Heart left ventricle (tissue), 16 donors: ENCODE results near the gene S100P. TPM values are rescaled to one million over a fixed set of nuclear protein-coding genes. Genes with fewer than 3 reads are reported as not detected.

Experiments used
- ATAC-seq, 4 donors: fragments of 200-7000 bp; cut with Tn5 transposase; one replicate each; pipeline ENCODE4 v1.9.1; 2020 to 2022; ENCODE audit warnings: moderate library complexity in 4 of 4, mild to moderate bottlenecking in 3 of 4, moderate number of reproducible peaks in 1 of 4
- DNase-seq, 5 donors: peaks; one replicate each; pipeline ENCODE4 v3.0.0-alpha.2; 2020
- H3K27ac ChIP-seq, 12 donors: fragments of 200-600 bp; sonication (generic) in 4 of 12; one replicate each; pipeline versions ENCODE4 v1.5.0 to v1.8.0; 2016 to 2022; ENCODE audit warnings: mild to moderate bottlenecking in 2 of 12
- H3K27me3 ChIP-seq, 9 donors: fragments of 200-600 bp; sonication (generic) in 2 of 9; one replicate each; pipeline versions ENCODE4 v1.5.1 to v1.8.0; 2016 to 2022; ENCODE audit warnings: mild to moderate bottlenecking in 3 of 9
- H3K36me3 ChIP-seq, 9 donors: fragments of 200-600 bp; sonication (generic) in 2 of 9; one replicate each; pipeline versions ENCODE4 v1.5.0 to v1.8.0; 2018 to 2022; ENCODE audit warnings: mild to moderate bottlenecking in 2 of 9
- H3K4me1 ChIP-seq, 12 donors: fragments of 200-600 bp; sonication (generic) in 4 of 12; one replicate each; pipeline versions ENCODE4 v1.5.0 to v1.8.0; 2016 to 2022; ENCODE audit warnings: mild to moderate bottlenecking in 3 of 12
- H3K4me3 ChIP-seq, 12 donors: fragments of 200-600 bp; sonication (generic) in 4 of 12; one replicate each; pipeline versions ENCODE4 v1.5.0 to v1.8.0; 2017 to 2022; ENCODE audit warnings: mild to moderate bottlenecking in 9 of 12, moderate library complexity in 4 of 12
- H3K9me3 ChIP-seq, 12 donors: fragments of 200-600 bp; sonication (generic) in 4 of 12; one replicate each; pipeline versions ENCODE4 v1.5.0 to v1.8.0; 2016 to 2022; ENCODE audit warnings: mild to moderate bottlenecking in 1 of 12
- POLR2A ChIP-seq, 2 donors: fragments of 450-650 bp; IDR thresholded peaks; one replicate each; pipeline ENCODE4 v1.6.1; 2017; ENCODE audit warnings: antibody characterized with exemption in 2 of 2, mild to moderate bottlenecking in 2 of 2, moderate library complexity in 2 of 2
- WGBS, 4 donors: extraction: QIAGEN DNeasy Blood & Tissue Kit in 2 of 4; methylation state at CpG; one replicate each; pipeline versions ENCODE4 v1.1.5 to v1.1.7; 2013 to 2018; 5-methylcytosine and 5-hydroxymethylcytosine counted together
- intact Hi-C, 10 donors: fragments of 100-400 bp; cut with DNase I; formaldehyde crosslinking; loops; one replicate each; pipeline versions ENCODE4 v1.11.1 to v1.14.2; 2022
- long read RNA-seq, 3 donors: library from polyadenylated mRNA; unstranded; transcript quantifications; one replicate each; pipeline ENCODE4 v2.0.0, GENCODE V29; 2020 to 2021
- polyA plus RNA-seq, 2 donors: library from polyadenylated mRNA; stranded (reverse); fragments of 200-250 nt; gene quantifications; one replicate each; pipeline ENCODE4 v1.2.3, GENCODE V29; 2013
- total RNA-seq, 9 donors: library from RNA; depleted of rRNA in 2 of 9; stranded (reverse); fragments of >200 nt in 2 of 9; fragmentation: NEBNext Ultra II Directional in 3 of 9; extraction: Animal tissue kit (Norgen Biotek cat#: 25700) in 3 of 9; gene quantifications; one replicate each; pipeline versions ENCODE4 v1.1.0 to v1.2.4, GENCODE V29; 2016 to 2023
- TF ChIP-seq, protein P1 (sequence below), 12 donors: fragments of 200-600 bp; sonication (generic) in 4 of 12; IDR thresholded peaks; one replicate each; pipeline versions ENCODE4 v1.5.0 to v1.8.0; 2018 to 2022; ENCODE audit warnings: antibody characterized with exemption in 12 of 12, mild to moderate bottlenecking in 5 of 12
- donor health status: ischemic (EF 13 %, LVEDD 7.1; RV severe dilation, severe dysfunction).
- donor health status: healthy with polysubstance abuse.
- donor health status: DM: no; HTN: yes; CAD: no.
- donor health status: DM: no; HTN: no; CAD: no.
- donor health status: ischemic (EF 25% LVEDD 6.9; RV normal size, moderate dysfunction).
- donor health status: ischemic (EF 25% LVEDD 5.7; RV mildly dilated, moderate dysfunction).
- donor health status: healthy.
- donor health status: DM: yes; HTN: yes; CAD: no.
- donor health status: ischemic (EF 35%, LVEDD 5.7; RV mildly dilated, moderate dysfunction).
- donor health status: nonischemic (EF 11% LVEDD 7.7; RV severe dilation, severe dysfunction).
- donor health status: DM: yes; HTN: yes; CAD: no.
- donor health status: PGD.
- donor health status: ischemic (EF 29% LVEDD 5.4; RV normal size, mild dysfunction).
- donor health status: nonischemic (EF 23%, LVEDD 6.1; RV moderate dilation, normal function).

The S100P gene
- total RNA-seq (1 to 10 TPM in 3 of 9 donors, under 1 TPM in 4, not detected in 2; 0.62 to 4.1 (median 0.87) TPM), polyA plus RNA-seq (under 1 TPM; 0.19 to 0.46 TPM)
- long read RNA-seq, donor 1 = 0 reads
- long read RNA-seq, donor 2, partial matches to known transcripts = 0 of 1 reads
- long read RNA-seq, donor 2, other reads (novel, unspliced or antisense) = 0 of 1 reads
- long read RNA-seq, donor 3 = 0 reads

DNA sequence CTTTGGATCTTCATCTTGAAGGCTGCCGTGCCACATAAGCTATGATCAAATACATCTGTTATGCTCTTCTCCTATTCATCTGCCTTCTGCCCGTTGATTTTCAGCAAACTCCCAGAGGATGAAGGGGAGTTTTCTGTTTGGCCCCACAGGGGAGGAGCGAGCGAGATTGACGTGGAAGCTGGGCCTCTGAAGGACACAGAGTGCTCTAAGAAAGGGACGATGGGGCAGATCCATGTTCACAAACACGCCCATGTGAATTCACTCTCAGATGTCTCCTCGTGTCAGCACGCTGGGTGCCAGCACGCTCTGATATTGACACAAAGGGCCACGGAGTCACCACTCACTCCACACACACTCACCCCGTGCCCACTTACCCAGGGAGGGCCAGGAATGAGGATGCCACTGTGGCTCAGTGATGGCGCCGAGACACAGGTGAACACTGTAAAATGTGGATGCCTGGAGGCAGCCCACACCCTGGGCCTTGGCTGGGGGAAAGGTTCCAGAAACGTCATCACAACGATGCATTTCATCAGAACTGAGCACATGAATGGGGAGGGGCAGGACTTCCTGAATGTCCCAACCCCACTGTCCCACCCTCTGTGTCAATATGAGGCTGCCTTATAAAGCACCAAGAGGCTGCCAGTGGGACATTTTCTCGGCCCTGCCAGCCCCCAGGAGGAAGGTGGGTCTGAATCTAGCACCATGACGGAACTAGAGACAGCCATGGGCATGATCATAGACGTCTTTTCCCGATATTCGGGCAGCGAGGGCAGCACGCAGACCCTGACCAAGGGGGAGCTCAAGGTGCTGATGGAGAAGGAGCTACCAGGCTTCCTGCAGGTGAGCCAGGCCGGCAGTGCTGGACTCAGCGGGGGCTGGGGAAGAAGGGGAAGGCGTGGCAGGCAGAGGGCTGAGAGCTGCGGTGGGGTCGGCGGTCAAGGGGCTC lies at the start of gene S100P:
Gene S100P, plus strand, starts transcription at position 648 of the 946 bp plus-strand sequence. Its CDS starts 55 bp downstream, at position 703.
- 81 to 84% (median 83%) methylated on average over 29 of the region's 29 CpGs for WGBS, 4 donors
- Histone ChIP-seq H3K9me3 (no peaks in the 10 kb centered on the region), H3K27me3 (no peaks in the 10 kb centered on the region), H3K4me1 (peaks cover 0 to 62% (median 17%) of the 10 kb centered on the region in 12 donors), H3K4me3 (peak within 1 kb of the TSS in 1 of 12 donors; percentile 10), H3K36me3 (no peaks in the 10 kb centered on the region), H3K27ac (peak within 1 kb of the TSS in 3 of 12 donors; percentile 11 to 90 (median 37))
- TF ChIP-seq, protein P1, sequence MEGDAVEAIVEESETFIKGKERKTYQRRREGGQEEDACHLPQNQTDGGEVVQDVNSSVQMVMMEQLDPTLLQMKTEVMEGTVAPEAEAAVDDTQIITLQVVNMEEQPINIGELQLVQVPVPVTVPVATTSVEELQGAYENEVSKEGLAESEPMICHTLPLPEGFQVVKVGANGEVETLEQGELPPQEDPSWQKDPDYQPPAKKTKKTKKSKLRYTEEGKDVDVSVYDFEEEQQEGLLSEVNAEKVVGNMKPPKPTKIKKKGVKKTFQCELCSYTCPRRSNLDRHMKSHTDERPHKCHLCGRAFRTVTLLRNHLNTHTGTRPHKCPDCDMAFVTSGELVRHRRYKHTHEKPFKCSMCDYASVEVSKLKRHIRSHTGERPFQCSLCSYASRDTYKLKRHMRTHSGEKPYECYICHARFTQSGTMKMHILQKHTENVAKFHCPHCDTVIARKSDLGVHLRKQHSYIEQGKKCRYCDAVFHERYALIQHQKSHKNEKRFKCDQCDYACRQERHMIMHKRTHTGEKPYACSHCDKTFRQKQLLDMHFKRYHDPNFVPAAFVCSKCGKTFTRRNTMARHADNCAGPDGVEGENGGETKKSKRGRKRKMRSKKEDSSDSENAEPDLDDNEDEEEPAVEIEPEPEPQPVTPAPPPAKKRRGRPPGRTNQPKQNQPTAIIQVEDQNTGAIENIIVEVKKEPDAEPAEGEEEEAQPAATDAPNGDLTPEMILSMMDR (IDR thresholded peaks at IDR 0.05) = no peak
- TF ChIP-seq POLR2A (IDR thresholded peaks at IDR 0.05) = no peak
- DNase-seq = no peak
- ATAC-seq = no peak
- intact Hi-C loops = no loop called here

DNA sequence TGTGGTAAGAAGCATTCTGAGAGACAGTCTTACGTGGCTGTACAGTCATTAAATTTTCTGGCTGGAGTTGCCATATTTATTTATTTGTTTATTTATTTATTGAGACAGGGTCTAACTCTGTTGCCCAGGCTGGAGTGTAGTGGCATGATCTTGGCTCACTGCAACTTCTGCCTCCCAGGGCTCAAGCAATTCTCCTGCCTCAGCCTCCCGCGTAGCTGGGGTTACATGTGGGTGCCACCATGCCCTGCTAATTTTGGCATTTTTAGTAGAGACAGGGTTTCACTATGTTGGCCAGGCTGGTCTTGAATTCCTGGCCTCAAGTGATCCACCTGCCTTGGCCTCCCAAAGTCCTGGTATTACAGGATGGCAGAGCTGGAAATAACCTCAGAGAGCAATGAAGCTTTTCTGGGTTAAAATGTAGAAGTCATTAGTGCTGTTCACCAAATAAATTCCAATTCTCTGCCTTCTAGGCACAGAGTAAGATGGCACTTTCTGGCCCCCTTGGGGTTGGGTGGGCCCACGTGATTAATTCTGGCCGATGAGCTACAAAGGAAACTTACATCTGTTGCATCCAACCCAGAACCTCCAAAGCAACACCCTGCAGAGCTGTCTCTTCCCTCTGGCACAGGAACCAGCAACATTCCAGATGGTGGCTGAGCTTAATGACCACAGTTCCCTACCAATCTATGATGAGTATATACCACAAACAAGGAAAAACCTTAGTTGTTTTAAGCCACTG lies 48.7 kb upstream of the S100P start:
- intact Hi-C loops = loop anchor here in 2 of 10 donors (5.0 kb wide), 2 partner anchors 62 to 67 kb away; partner anchors contain the start of gene MRFAP1L1 (in 1 of the 2)
- Histone ChIP-seq H3K27ac (no peak overlapping the region), H3K36me3 (peaks cover 0 to 25% (median 19%) of the 10 kb centered on the region in 9 donors), H3K9me3 (no peaks in the 10 kb centered on the region), H3K4me3 (no peak overlapping the region), H3K27me3 (no peaks in the 10 kb centered on the region), H3K4me1 (peaks cover 7 to 30% (median 26%) of the 10 kb centered on the region in 12 donors)
- DNase-seq (no peak), ATAC-seq (no peak)
- 72 to 75% (median 74%) methylated on average over 5 of the region's 5 CpGs for WGBS, 4 donors
- TF ChIP-seq, protein P1 (IDR thresholded peaks at IDR 0.05) = no peak
- no peak for TF ChIP-seq POLR2A (IDR thresholded peaks at IDR 0.05)

DNA sequence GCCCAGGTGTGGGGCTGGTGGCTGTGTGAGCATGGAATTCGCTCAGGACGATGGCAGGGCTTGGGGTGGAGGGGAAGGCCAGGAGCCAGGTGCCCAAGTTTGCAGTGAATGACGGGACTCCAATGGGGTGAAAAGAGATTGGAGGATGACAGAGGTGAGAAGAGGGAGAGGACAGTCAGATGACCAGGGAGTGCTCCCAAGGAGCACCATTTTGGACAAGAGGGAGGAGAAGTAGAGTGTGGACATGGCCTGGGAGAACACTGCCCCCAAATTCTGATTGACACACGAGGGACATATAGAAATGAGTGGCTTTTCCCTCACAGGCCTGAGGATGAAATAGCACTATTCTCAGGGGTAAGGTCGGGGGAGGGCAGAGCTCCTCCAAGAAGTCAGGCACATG lies 46.5 kb upstream of the S100P start:
- Histone ChIP-seq H3K27me3 (no peaks in the 10 kb centered on the region), H3K27ac (no peak overlapping the region), H3K9me3 (no peaks in the 10 kb centered on the region), H3K4me1 (peaks cover 2 to 22% (median 18%) of the 10 kb centered on the region in 12 donors), H3K4me3 (no peak overlapping the region), H3K36me3 (peaks cover 0 to 20% (median 14%) of the 10 kb centered on the region in 9 donors)
- no peak for ATAC-seq
- TF ChIP-seq, protein P1 (IDR thresholded peaks at IDR 0.05) = no peak
- TF ChIP-seq POLR2A (IDR thresholded peaks at IDR 0.05) = no peak
- WGBS, 4 donors = 84 to 88% (median 87%) methylated on average over 5 of the region's 5 CpGs
- no peak for DNase-seq
- intact Hi-C loops = no loop called here
